Uterus (tissue), 2 donors: Measurements from ENCODE around the gene DCANP1.

Experiments
- CTCF ChIP-seq, 4 experiments: fragments of 200-600 bp in 2 of 4; fragments of 450-650 bp in 2 of 4; sonication (generic) in 2 of 4; IDR thresholded peaks; one replicate each; pipeline ENCODE4 v1.5.1; 2016 to 2019; ENCODE audit warnings: antibody characterized with exemption in 4 of 4, mild to moderate bottlenecking in 2 of 4, moderate library complexity in 1 of 4
- POLR2A ChIP-seq, 2 donors: fragments of 450-650 bp; IDR thresholded peaks; one replicate each; pipeline ENCODE4 v1.6.1; 2016; ENCODE audit warnings: antibody characterized with exemption in 2 of 2, mild to moderate bottlenecking in 1 of 2, moderate library complexity in 1 of 2

- TF ChIP-seq CTCF (IDR thresholded peaks at IDR 0.05) (no peak), POLR2A (IDR thresholded peaks at IDR 0.05) (no peak)
Measured at GRCh38 chr5:135491552-135492318, 44.6 kb upstream of the DCANP1 start.
